ENCODE data around the gene CNOT2. TPM values are rescaled to one million over a fixed set of nuclear protein-coding genes. Genes with fewer than 3 reads are reported as not detected.

The CNOT2 gene
- total RNA-seq, 6 experiments from 2014 or later: 45.0 to 54.2 (median 49.5) TPM

DNA sequence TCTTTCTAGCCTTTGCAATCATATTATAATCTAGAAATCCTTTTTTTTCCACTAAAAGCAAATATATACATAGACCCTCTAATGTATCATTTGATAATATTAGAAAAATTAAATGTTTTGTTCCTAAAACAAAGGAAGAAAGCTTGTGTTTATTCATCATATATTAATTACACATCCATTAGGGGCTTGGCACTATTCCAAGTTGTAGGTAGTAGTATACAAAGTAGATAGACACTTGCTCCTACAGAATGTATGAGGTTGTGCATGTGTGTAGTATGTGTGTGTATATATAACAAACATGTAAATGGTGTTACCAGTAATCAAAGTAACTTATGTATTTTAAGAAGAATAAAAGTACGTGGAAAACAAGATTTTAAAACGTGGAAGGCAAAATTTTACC, 107.8 kb downstream of the CNOT2 start:
- peaks cover 13% of the 10 kb centered on the region; the same call in 1 of the 2 replicates for H3K36me3 Mint-ChIP-seq (ENCODE audit: low read depth)
- H3K27me3 Mint-ChIP-seq (ENCODE audit: insufficient read depth): no peaks in the 10 kb centered on the region
- no peak for DNase-seq
- H3K4me1 Mint-ChIP-seq (ENCODE audit: low read depth): no peaks in the 10 kb centered on the region
- no peak overlapping the region for H3K4me3 Mint-ChIP-seq
- H3K27ac Mint-ChIP-seq: no peak overlapping the region
- no peak for TF ChIP-seq CTCF (IDR thresholded peaks at IDR 0.05)
- no peaks in the 10 kb centered on the region for H3K9me3 Mint-ChIP-seq

DNA sequence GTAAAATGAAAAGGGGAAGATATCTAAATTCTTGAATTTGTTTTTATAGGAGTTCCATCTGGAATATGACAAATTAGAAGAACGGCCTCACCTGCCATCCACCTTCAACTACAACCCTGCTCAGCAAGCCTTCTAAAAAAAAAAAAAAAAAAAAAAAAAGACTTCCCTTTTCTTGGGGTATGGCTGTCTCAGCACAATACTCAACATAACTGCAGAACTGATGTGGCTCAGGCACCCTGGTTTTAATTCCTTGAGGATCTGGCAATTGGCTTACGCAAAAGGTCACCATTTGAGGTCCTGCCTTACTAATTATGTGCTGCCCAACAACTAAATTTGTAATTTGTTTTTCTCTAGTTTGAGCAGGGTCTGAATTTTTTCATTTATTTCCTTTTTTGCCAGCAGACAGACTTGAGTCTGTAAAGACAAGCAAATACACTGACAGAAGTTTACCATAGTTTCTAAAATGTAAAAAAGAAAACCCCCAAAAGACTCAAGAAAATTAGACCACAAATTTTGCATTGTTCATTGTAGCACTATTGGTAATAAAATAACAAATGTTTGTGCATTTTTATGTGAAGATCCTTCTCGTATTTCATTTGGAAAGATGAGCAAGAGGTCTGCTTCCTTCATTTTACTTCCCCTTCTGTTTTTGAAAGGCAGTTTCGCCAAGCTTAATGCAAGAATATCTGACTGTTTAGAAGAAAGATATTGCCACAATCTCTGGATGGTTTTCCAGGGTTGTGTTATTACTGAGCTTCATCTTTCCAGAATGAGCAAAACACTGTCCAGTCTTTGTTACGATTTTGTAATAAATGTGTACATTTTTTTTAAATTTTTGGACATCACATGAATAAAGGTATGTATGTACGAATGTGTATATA, 110.8 kb downstream of the CNOT2 start:
- DNase-seq: no peak
- Mint-ChIP-seq H3K27me3 (ENCODE audit: insufficient read depth) (no peaks in the 10 kb centered on the region), H3K4me3 (no peak overlapping the region), H3K36me3 (ENCODE audit: low read depth) (peaks cover 19% of the 10 kb centered on the region; the same call in 1 of the 2 replicates), H3K4me1 (ENCODE audit: low read depth) (no peaks in the 10 kb centered on the region), H3K9me3 (no peaks in the 10 kb centered on the region), H3K27ac (no peak overlapping the region)
- TF ChIP-seq CTCF (IDR thresholded peaks at IDR 0.05): no peak

GRCh38 chr12:70354787-70355186, 111.6 kb downstream of the CNOT2 start:
- Mint-ChIP-seq H3K9me3 (no peaks in the 10 kb centered on the region), H3K4me1 (ENCODE audit: low read depth) (no peaks in the 10 kb centered on the region), H3K4me3 (no peak overlapping the region), H3K27me3 (ENCODE audit: insufficient read depth) (no peaks in the 10 kb centered on the region), H3K27ac (no peak overlapping the region), H3K36me3 (ENCODE audit: low read depth) (peaks cover 19% of the 10 kb centered on the region; the same call in 1 of the 2 replicates)
- DNase-seq: no peak
- no peak for TF ChIP-seq CTCF (IDR thresholded peaks at IDR 0.05)

DNA sequence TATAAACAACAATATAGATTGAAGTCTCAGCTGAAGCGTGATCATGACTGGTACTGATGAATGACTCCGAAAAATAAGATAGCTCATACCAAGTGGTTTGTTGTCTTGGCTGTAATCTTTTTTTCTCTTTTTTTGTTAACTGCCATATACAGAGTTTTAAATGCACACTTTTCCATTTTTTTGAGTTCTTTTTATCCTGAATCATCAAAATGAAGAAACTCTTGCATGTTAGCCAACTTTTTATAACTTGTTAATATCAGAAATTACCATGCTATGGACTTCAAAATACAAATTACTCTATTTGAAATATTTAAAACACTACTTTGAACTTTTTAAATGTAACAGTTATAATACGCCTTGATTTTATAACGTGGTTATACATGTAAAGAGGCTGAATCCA, 112.7 kb downstream of the CNOT2 start:
- H3K4me3 Mint-ChIP-seq: no peak overlapping the region
- no peaks in the 10 kb centered on the region for H3K27me3 Mint-ChIP-seq (ENCODE audit: insufficient read depth)
- no peak for DNase-seq
- H3K4me1 Mint-ChIP-seq (ENCODE audit: low read depth): no peaks in the 10 kb centered on the region
- no peak for TF ChIP-seq CTCF (IDR thresholded peaks at IDR 0.05)
- no peaks in the 10 kb centered on the region for H3K9me3 Mint-ChIP-seq
- H3K27ac Mint-ChIP-seq: no peak overlapping the region
- peaks cover 19% of the 10 kb centered on the region; the same call in 1 of the 2 replicates for H3K36me3 Mint-ChIP-seq (ENCODE audit: low read depth)

- Mint-ChIP-seq H3K9me3 (no peaks in the 10 kb centered on the region), H3K4me1 (ENCODE audit: low read depth) (peaks cover under 1% of the 10 kb centered on the region; the same call in 1 of the 2 replicates), H3K27ac (no peak overlapping the region), H3K27me3 (ENCODE audit: insufficient read depth) (peaks cover under 1% of the 10 kb centered on the region; the same call in 1 of the 2 replicates), H3K36me3 (ENCODE audit: low read depth) (peaks cover 10% of the 10 kb centered on the region; the same call in 1 of the 2 replicates), H3K4me3 (no peak overlapping the region)
- TF ChIP-seq CTCF (IDR thresholded peaks at IDR 0.05): no peak
- DNase-seq: no peak
Measured at GRCh38 chr12:70359458-70360197, 116.4 kb downstream of the CNOT2 start.

Measured in HFFc6 (cell line).